Peyer's patch (tissue), 4 donors: ENCODE data around the gene NWD2.

Source experiments
- CTCF ChIP-seq, 6 experiments: fragments of 450-650 bp in 4 of 6; fragments of 200-600 bp in 2 of 6; sonication (generic) in 1 of 6; IDR thresholded peaks; one replicate each; pipeline ENCODE4 v1.5.1; 2017 to 2019; ENCODE audit warnings: antibody characterized with exemption in 6 of 6, mild to moderate bottlenecking in 3 of 6, moderate library complexity in 1 of 6
- POLR2A ChIP-seq, 2 donors: fragments of 450-650 bp; IDR thresholded peaks; one replicate each; pipeline ENCODE4 v1.5.1; 2017; ENCODE audit warnings: antibody characterized with exemption in 2 of 2, mild to moderate bottlenecking in 2 of 2, moderate library complexity in 2 of 2

GRCh38 chr4:37381040-37381668 is 136.6 kb downstream of the NWD2 start:
- no peak for TF ChIP-seq POLR2A (IDR thresholded peaks at IDR 0.05)
- TF ChIP-seq CTCF (IDR thresholded peaks at IDR 0.05), result no peak
